SH-SY5Y (cell line): ENCODE results near the gene CHGA.

Experiments
- GATA2 ChIP-seq: IDR thresholded peaks from 2 replicates; pipeline ENCODE4 v1.6.1; 2011; ENCODE audit warnings: mild to moderate bottlenecking, low read depth, low read length
- GATA3 ChIP-seq: IDR thresholded peaks from 2 replicates; pipeline ENCODE4 v1.6.1; 2011; ENCODE audit warnings: low read depth, mild to moderate bottlenecking, low read length, moderate library complexity

DNA sequence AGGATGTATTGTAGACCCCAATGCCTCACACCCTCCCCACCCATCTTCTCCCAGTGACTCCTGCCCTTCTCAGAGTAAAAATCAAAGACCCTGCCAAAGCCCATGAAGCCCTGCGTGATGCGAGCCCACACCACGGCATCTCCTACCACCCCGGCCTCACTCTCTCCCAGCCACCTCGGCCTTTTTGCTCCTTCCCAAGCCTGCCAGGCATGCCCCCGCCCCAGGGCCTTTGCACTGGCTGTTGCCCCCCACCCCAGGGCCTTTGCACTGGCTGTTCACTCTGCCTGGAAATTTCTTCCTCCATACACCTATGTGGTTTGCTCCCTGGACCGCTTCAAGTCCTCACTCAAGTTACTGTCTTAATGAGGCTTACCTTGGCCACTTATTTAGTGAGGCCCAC lies 5.0 kb upstream of the CHGA start:
- TF ChIP-seq GATA2 (no peak), GATA3 (no peak)
